Lung (tissue), 12 donors: ENCODE measurements around the gene MEF2C. TPM values are rescaled to one million over a fixed set of nuclear protein-coding genes. Genes with fewer than 3 reads are reported as not detected.
A peak's percentile ranks its signal among the peaks of the same experiment; 100 is the strongest.

Experiments
- ATAC-seq: fragments of 200-7000 bp; cut with Tn5 transposase; one replicate; pipeline ENCODE4 v1.9.1; 2020; ENCODE audit warnings: moderate number of reproducible peaks; ENCODE audit not compliant: insufficient read depth, low FRiP score
- DNase-seq, 3 donors: peaks; one replicate each; pipeline ENCODE4 v3.0.0-alpha.2; 2013 to 2017
- H3K27ac ChIP-seq, 2 donors: one replicate each; pipeline ENCODE4 v1.5.1; 2013; ENCODE audit warnings: mild to moderate bottlenecking in 2 of 2, moderate library complexity in 2 of 2, control low read depth in 1 of 2, inconsistent platforms in 1 of 2, low read depth in 1 of 2, low read length in 1 of 2
- H3K27me3 ChIP-seq, 3 donors: one replicate each; pipeline ENCODE4 v1.5.1; 2013; ENCODE audit warnings: low read length in 2 of 3; ENCODE audit not compliant: control insufficient read depth in 3 of 3, insufficient read depth in 3 of 3
- H3K36me3 ChIP-seq, 4 donors: one replicate each; pipeline ENCODE4 v1.5.1; 2013; ENCODE audit warnings: low read length in 4 of 4, mild to moderate bottlenecking in 1 of 4, moderate library complexity in 1 of 4; ENCODE audit not compliant: control insufficient read depth in 4 of 4, insufficient read depth in 4 of 4
- H3K4me1 ChIP-seq, 5 donors: one replicate each; pipeline ENCODE4 v1.5.1; 2013; ENCODE audit warnings: low read length in 5 of 5, mild to moderate bottlenecking in 2 of 5, moderate library complexity in 1 of 5; ENCODE audit not compliant: control insufficient read depth in 5 of 5, insufficient read depth in 5 of 5
- H3K4me3 ChIP-seq: one replicate; pipeline ENCODE4 v1.5.1; 2013; ENCODE audit warnings: mild to moderate bottlenecking, control low read depth, moderate library complexity
- H3K9ac ChIP-seq, 2 donors: one replicate each; pipeline ENCODE4 v1.5.1; 2013; ENCODE audit warnings: low read length in 2 of 2, control low read depth in 1 of 2; ENCODE audit not compliant: insufficient read depth in 1 of 2
- H3K9me3 ChIP-seq, 4 donors: one replicate each; pipeline ENCODE4 v1.5.1; 2013; ENCODE audit warnings: low read length in 3 of 4, mild to moderate bottlenecking in 1 of 4, moderate library complexity in 1 of 4; ENCODE audit not compliant: control insufficient read depth in 4 of 4, insufficient read depth in 3 of 4
- CTCF ChIP-seq: IDR thresholded peaks from 2 replicates; pipeline ENCODE4 v1.5.1; 2012; ENCODE audit warnings: mild to moderate bottlenecking; ENCODE audit errors: control extremely low read depth, extremely low read depth
- WGBS, 2 donors: extraction: QIAGEN DNeasy Blood & Tissue Kit; methylation state at CpG; one replicate each; pipeline ENCODE4 v1.1.7; 2013; 5-methylcytosine and 5-hydroxymethylcytosine counted together
- polyA plus RNA-seq, 2 donors: library from polyadenylated mRNA; stranded (reverse); fragments of 200-250 nt; gene quantifications; one replicate each; pipeline ENCODE4 v1.2.1, GENCODE V29; 2013
- total RNA-seq, 2 donors: library from RNA; depleted of rRNA in 1 of 2; stranded (reverse); fragments of >200 nt in 1 of 2; gene quantifications; one replicate each; pipeline ENCODE4 v1.2.1, GENCODE V29; 2014 to 2021
- donor health status: control.
- donor health status: control.
- donor health status: Bipolar disorder and iron deficiency.
- donor health status: healthy.
- donor health status: DM: yes; HTN: yes; CAD: no.

The MEF2C gene
- total and polyA plus RNA-seq, 4 donors: 9.1 to 138 (median 28.8) TPM

GRCh38 chr5:88883836-88884607 lies 1.0 kb upstream of the MEF2C start:
- Histone ChIP-seq H3K9ac (peak overlapping the region; percentile 14 to 93), H3K9me3 (no peaks in the 10 kb centered on the region), H3K4me1 (peaks cover 0 to 18% (median 0%) of the 10 kb centered on the region in 5 donors), H3K4me3 (peak overlapping the region; percentile 51), H3K27me3 (no peaks in the 10 kb centered on the region), H3K27ac (peak overlapping the region; percentile 85 to 93), H3K36me3 (no peaks in the 10 kb centered on the region)
- ATAC-seq: peak; percentile 48
- peak; percentile 65 to 84 (median 78) for DNase-seq
- 0% methylated on average over 46 of the region's 46 CpGs for WGBS, 2 donors
- no peak for TF ChIP-seq CTCF

- Histone ChIP-seq H3K9me3 (no peaks in the 10 kb centered on the region), H3K27ac (peak overlapping the region; percentile 82 to 85), H3K27me3 (no peaks in the 10 kb centered on the region), H3K9ac (peak overlapping the region; percentile 75 to 94), H3K4me3 (peak overlapping the region; percentile 71), H3K4me1 (peaks cover 0 to 18% (median 0%) of the 10 kb centered on the region in 5 donors), H3K36me3 (no peaks in the 10 kb centered on the region)
- no peak for TF ChIP-seq CTCF
- ATAC-seq: no peak
- peak in 2 of 3 donors; percentile 57 to 69 for DNase-seq
- 0 to 1% methylated on average over 15 of the region's 15 CpGs for WGBS, 2 donors
These were observed 527 bp downstream of the MEF2C start for GRCh38 chr5:88882276-88883038.

GRCh38 chr5:88881571-88881971 lies 1.4 kb downstream of the MEF2C start:
- no peaks in the 10 kb centered on the region for H3K27me3 ChIP-seq
- H3K9me3 ChIP-seq: no peaks in the 10 kb centered on the region
- H3K36me3 ChIP-seq: no peaks in the 10 kb centered on the region
- no peak for ATAC-seq
- WGBS, 2 donors: 7% methylated on average over 5 of the region's 5 CpGs
- no peak overlapping the region for H3K4me3 ChIP-seq
- H3K27ac ChIP-seq: peak overlapping the region in 1 of 2 donors; percentile 78
- peak in 2 of 3 donors; percentile 65 to 68 for DNase-seq
- H3K4me1 ChIP-seq: peaks cover 0 to 18% (median 3%) of the 10 kb centered on the region in 5 donors
- TF ChIP-seq CTCF: no peak
- peak overlapping the region in 1 of 2 donors; percentile 94 for H3K9ac ChIP-seq
